ENCODE results near the gene METTL26.

Gene METTL26
- 7.2 to 26.6 (median 13.4) reads per million in 17 experiments for total RNA-seq

DNA sequence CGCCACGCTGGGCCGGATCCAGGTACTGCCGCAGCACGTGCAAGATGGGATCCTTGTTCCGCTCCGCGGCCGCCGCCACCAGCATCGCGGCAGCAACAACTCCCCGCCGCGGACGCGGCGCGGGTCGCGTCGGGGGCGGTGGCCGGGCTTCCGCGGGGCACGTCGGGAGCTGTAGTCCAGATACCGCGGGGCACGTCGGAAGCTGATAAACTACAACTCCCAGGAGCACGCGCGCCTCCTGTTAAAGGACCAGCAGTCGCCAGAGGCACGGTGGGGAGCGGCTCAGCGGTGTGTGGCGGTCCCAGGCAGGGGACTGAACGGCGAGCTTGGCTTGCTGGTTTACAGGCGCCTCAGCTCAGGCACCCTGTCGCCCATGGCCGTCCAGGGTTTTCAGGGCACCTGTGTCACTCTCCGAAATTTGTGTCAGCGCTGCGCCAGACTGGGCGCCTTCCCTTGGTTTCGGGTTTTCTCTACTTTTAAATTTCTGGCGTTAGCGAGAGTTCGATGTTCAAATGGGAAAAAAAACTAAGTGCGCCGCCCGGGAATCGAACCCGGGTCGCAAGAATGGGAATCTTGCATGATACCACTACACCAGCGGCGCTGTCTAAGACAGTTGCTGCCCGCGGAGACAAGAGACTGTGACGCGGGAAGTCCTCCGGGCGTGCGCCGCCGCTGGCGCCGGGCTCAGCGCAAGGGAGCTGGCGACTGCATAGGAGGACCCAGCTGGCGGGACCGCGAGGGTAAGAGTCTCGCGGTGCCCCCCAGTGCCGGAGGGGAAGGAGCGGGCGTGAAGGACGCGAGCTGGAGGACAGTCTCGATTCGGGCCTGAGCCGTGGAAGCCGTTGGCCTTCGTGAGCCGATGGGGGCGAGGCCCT lies at the start of gene METTL26:
Gene METTL26 (minus strand): TSS at position 100 of the 875 bp plus-strand sequence. CDS start 15 bp downstream, at position 85.
- peak; percentile 96 to 98 (median 98) for DNase-seq

DNA sequence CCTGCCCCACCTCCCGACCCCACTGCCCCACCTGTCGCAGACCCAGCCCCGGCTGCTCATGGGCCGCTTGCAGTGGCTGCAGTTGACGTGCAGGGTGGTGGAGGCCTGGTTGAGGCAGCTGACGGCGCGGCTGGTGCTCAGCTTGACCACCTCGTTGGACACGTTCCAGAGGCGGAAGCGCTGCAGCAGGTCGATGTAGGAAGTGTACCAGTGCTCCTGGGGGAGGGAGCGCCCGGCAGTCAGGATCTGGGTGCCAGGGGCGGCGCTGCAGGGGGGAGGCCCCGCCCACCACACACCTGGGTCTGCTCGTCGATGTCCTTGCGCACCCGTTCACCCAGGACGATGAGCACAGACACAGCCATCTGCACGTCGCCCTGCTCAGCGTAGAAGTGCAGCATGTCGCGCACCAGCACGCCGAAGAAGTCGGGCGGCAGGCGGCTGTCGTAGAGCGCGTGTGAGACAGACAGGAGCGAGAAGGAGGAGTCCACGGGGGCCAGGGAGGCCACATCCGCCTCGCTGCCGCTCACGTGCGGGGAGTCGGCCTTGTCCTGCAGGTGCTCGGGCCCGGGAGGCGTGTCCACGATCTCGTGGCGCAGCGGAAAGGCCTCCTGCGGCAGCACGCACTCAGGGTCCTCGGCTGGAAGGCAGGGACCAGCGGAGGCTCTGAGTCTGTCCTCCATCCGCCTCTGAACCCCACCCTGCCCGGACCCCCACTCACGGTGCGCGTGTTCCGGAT lies 49.0 kb upstream of the METTL26 start:
- no peak for DNase-seq

DNA sequence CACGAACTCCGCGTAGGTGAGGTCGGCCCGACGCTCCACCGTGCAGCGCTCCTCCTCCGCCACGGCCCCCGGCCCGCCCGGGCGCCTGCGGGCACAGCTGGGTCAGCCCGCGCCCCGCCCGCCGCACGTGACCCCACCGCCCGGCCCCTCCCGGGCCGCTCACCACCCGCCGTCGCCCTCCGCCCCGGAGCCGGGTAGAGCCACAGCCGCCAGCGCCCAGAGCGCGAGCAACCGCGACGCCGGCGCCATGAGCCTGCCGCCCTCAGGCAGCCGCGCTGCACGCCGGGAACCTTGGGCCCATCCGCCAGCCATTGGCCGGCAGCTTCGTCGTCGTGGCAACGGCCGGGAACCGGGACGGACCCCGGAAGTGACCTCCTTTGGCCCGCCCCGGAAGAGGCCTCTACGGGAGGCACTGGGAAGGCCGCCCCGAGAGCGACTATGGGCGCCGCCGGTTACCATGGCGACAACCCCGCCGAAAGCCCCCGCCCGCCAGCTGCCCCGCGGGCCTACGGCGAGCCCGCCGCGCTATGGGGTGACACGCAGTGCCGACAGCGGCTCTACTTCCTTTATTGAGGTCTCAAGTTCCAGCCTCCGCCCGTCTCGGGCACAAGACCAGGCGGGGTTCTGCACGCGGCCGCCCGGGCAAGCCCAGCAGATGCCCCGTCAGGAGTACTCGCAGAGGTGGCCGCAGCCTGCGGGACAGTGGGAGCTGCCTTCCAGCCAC lies 48.1 kb upstream of the METTL26 start, which contains the start of gene JMJD8:
Gene JMJD8 (minus strand): TSS at position 264 of the 724 bp plus-strand sequence. CDS start 15 bp downstream, at position 249.
- DNase-seq = peak; percentile 97 to 99 (median 98)

DNA sequence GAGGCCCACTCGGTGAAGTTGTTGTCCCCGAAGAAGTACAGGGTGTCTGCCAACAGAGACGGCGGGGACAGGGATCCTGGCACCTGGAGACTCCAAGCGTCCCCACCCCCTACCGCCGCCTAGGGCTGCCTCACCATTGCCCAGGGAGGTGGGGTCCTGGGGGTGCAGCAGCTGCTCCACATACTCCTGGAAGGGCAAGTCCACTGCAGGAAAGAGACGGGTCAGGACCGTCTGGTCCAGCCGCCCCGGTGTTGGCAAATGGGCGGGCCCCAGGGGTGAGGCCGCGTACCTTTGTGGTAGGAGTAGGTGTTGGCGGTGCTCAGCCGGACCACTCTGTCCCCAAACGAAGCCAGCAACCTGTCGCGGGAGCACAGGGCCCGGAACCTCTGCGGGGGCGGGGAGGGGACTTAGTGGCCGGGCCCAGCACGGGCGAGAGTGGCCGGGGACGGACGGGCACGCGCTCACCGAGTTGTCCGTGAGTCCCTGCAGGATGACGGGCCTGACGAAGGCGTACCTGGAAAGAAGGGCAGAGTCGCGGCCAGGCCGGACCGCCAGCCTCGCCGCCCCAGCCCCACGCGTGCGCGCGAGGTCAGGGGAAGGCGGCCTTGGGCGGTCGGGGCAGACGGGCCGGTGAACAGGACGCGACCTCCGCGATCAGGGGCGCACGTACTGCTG lies 47.4 kb upstream of the METTL26 start:
- peak in 1 of 4 experiments; percentile 24 for DNase-seq

DNA sequence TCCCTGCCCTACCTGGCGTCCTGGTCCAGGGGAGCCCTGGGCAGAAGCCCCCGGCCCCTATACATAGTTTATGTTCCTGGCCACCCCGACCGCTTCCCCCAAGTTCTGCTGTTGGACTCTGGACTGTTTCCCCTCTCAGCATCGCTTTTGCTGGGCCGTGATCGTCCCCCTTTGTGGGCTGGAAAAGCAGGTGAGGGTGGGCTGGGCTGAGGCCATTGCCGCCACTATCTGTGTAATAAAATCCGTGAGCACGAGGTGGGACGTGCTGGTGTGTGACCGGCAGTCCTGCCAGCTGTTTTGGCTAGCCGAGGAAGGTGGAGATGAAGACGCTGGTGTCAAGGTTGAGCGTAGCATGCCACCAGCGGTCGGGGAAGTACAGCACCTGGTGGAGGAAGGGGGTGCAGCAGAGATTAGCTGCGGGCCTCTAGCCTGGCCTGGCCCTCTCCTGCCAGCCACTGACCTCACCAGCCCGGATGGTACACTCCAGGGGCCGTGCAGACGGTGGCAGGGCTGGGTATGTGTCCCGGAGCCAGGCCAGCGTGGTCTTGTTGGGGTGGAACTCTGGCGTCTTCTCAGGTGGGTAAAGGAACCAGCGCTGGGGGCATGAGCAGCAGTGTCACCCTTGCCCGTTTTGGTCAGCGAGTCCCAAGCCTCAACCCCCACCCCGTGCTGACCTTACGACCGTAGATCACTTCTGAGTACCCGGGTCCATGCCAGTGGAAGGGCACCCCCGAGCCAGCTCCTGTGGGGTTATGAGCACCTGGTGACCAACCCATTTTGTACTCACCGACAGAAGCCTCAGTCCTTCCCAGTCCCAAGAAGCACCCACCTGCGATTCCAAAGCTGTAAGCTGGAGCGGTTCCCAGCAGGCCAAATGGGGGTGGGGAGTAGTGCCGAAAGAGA lies 46.6 kb upstream of the METTL26 start:
- no peak for DNase-seq

DNA sequence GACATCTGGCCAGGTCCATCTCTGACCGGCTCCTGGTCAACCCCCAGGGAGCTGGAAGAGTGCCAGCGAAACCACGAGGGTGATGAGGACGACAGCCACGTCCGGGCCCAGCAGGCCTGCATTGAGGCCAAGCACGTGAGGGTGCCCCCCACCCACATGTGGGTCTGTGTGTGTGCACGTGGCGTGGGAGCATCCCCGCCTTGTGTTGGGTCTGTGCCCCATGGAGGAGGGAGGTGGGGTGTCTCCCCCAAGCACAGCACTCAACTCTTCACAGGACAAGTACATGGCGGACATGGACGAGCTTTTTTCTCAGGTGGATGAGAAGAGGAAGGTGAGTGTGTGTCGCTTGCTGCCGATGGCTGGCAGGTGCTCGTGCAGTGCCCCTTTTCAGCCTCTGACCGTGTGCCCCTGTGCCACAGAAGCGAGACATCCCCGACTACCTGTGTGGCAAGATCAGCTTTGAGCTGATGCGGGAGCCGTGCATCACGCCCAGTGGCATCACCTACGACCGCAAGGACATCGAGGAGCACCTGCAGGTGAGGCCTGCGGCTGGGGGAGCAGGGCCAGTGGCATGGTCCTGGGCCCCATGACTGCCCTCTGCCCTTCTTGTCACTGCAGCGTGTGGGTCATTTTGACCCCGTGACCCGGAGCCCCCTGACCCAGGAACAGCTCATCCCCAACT lies 45.8 kb upstream of the METTL26 start:
- DNase-seq = no peak

DNA sequence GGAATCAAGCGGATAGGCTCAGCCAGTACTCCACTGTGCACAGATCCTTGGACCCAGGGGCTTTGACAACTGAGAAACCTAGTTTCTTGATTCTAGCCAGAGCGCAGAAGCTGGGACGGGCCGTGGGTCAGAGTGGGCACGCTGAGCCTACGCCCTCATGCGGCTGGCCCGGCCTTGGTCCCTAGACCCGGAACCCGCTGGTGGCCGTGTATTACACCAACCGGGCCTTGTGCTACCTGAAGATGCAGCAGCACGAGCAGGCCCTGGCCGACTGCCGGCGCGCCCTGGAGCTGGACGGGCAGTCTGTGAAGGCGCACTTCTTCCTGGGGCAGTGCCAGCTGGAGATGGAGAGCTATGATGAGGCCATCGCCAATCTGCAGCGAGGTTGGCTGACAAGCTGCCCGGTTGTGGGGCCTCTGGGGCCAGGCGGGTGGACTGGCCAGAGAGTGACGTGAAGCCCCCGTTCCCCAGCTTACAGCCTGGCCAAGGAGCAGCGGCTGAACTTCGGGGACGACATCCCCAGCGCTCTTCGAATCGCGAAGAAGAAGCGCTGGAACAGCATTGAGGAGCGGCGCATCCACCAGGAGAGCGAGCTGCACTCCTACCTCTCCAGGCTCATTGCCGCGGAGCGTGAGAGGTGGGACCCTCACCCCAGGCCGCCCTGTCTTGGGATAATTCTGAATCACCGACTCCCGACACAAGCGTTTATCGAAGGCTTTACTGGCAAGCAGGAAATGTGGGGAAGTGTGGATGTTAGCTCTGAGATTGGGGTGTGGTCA lies 45.1 kb upstream of the METTL26 start:
- peak; percentile 40 to 74 (median 60) for DNase-seq

DNA sequence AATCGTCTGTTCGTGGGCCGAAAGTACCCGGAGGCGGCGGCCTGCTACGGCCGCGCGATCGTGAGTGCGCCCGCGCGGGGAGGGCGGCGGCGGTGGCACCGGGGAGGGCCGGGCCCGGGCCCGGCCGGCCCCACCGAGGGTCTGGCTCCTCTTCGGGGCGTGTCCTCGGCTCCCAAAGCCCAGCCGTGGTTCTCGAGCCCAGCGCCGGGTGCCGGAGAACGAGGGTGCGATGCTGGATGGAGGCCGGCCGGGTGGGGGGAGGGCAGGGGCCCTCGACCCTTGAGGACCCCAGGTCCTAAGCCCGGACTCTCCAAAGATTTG lies 44.5 kb upstream of the METTL26 start:
- no peak for DNase-seq

DNA sequence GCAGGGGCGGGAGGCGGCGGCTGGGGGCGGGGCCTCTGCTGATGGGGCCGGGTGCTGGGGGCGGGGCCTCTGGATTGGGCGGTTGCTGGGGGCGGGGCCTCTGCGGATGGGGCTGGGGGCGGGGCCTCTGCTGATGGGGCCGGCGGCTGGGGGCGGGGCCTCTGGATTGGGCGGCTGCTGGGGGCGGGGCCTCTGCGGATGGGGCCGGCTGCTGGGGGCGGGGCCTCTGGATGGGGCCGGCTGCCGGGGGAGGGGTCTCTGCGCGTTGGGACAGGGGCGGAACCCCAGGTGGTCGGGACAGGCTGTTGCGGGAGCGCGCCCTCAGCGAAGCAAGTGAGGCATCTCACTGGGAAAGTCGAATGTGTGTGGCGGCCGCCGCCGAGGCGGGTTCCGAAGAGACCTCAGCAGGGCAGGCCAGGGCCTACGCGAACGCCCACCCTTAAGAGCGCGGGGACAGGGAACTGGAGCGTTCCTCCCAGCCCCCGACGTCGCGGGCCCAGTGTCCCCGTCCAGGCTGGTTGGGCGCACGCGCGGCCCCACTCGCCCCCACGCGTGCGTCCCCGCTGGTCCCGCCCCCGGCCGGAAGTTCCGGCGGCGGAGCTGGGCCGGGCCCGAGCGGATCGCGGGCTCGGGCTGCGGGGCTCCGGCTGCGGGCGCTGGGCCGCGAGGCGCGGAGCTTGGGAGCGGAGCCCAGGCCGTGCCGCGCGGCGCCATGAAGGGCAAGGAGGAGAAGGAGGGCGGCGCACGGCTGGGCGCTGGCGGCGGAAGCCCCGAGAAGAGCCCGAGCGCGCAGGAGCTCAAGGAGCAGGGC lies 43.9 kb upstream of the METTL26 start, which contains the start of gene STUB1:
Gene STUB1 (plus strand): TSS at position 597 of the 811 bp plus-strand sequence. CDS start 116 bp downstream, at position 713.
- peak; percentile 92 to 98 (median 96) for DNase-seq

DNA sequence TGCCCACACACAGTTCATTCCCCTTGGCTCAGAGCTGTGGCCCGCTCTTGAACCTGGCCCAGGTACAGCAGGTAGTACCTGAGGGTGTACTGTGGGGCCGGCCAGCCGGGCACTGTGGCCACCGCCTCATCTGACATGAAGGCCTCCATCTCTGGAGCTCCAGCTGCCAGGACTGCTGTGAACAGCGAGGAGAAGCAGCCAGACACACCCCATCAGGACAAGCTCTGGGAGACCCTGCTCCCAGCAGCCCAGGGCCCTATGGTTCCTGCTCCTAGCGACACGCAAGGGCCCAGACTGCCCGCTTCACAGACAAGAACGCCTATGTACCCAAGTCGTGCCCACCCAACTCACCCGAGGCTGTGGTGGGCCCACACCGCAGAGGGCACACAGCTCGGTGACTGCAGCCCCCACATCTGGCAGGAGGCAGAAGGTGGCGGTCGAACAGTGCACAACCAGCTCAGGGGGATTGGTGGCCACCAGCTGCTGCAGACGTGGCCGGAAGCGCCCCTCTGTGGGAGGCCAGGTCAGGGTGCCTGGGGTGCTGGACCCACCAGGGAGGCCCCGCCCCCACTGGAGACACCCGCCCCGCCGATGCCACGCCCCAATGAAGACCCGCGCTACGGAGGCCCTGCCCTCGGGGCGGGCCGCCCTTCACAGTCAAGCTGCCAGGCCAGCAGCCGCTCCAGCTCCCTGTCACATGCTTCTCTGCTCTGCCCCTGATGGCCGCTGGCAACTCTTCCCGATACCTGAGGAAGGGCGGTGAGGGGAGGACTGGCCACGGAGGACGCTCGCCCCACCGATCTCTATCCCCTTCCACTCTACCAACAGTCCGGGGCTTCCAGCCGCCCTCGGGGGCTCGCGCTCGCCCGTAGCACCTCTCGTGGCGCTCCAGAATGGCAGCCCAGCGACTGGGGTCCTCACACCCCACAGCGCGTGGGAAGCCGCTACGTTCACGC lies 43.0 kb upstream of the METTL26 start:
- DNase-seq = peak; percentile 52 to 80 (median 70)

DNA sequence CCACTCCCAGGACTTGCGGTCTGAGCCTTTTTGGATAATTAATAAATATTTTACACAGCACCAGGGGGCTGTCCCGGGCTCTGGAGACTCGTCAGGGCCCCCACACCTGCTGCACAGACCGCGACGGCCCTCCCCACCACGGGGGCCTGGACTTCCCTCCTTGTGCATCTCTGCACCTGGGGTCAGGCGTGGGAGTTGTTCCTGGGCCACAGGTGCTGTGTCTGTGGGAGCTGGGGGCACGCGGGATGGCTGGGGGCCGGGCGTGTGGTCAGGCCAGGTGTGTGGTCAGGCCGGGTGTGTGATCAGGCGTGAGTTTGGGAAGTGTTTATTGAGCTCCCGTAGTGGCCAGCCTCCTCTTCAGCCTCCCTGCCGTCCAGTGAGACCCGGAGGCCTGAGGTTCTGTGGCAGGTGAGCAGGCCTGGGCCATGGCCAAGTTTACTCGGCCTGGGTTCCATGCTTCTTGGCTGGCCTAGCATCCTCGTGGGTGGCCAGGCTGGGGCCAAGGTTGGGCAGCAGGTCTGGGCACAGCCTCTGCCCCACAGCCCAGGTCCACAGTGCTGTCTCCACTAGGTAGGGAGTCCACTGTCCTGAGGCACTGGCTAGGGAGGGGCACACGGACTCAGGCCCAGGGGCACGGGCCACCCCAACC lies 42.2 kb upstream of the METTL26 start:
- no peak for DNase-seq

DNA sequence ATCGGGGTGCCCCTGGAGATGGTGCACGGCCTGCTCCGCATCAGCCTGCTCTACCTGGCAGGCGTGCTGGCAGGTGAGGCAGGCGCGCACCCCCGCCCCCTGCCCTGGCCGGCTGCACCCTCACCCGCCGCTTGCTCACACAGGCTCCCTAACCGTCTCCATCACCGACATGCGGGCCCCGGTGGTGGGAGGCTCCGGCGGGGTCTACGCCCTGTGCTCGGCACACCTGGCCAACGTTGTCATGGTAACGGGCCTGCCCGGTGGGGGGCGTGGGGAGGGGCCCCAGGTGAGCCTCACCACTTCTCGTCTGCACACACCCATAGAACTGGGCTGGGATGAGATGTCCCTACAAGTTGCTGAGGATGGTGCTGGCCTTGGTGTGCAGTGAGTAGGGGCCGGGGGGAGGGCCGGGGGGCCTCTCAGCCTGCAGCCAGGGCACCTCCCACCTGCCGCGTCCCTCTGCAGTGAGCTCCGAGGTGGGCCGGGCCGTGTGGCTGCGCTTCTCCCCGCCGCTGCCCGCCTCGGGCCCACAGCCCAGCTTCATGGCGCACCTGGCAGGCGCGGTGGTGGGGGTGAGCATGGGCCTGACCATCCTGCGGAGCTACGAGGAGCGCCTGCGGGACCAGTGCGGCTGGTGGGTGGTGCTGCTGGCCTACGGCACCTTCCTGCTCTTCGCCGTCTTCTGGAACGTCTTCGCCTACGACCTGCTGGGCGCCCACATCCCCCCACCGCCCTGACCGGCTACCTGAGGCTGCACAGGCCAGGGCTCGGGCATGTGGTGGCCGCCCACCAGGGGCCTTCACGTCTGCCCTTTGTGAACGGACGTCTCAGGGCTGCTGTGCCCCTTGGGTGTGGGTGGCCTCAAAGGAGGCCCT lies 41.4 kb upstream of the METTL26 start:
- DNase-seq = no peak

DNA sequence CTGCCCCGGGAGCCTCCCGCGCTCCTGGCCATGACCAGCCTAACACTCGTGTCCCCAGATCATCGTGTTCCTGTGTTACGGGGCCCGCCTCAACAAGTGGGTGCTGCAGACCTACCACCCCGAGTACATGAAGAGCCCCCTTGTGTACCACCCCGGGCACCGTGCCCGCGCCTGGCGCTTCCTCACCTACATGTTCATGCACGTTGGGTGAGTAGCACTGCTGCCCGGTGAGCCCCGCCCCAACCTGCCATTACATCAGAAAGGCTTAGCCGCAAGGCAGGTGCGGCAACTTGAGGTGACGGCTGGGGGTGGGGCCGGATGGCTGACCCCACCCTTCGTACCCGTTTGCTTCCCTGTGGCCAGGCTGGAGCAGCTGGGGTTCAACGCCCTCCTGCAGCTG lies 40.8 kb upstream of the METTL26 start:
- DNase-seq = no peak

DNA sequence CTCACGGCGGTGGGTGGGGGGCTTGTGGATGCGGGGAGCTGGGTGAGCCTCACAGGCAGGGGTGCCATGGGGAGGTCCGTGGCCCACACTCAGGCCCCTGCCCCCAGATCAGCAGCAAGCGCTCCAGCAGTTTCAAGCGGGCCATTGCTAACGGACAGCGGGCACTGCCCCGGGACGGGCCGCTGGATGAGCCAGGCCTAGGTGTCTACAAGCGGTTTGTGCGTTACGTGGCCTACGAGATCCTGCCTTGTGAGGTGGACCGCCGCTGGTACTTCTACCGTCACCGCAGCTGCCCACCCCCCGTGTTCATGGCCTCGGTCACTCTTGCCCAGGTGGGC lies 40.4 kb upstream of the METTL26 start:
- no peak for DNase-seq

DNA sequence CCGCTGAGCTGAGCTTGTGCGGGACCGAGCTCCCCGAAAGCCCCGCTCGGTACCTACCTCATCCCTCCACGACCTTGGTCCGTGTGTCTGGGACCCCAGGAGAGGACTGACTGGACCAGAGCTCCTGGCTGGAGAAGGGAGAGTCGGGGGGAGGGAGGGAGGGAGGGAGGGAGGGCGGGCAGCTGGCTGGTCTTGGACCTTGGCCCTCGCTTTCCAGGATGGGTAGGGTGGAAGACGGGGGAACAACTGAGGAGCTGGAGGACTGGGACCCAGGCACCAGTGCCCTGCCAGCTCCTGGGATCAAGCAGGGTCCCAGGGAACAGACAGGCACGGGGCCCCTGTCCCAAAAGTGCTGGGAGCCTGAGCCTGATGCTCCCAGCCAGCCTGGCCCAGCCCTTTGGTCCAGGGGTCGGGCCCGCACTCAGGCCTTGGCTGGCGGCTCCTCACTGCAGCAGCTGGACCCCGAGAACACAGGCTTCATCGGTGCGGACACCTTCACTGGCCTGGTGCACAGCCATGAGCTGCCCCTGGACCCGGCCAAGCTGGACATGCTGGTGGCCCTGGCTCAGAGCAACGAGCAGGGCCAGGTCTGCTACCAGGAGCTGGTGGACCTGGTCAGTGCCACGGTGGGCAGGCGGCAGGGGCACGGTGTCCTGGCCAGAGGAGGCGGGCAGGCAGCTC lies 39.9 kb upstream of the METTL26 start:
- no peak for DNase-seq

All from suppressor macrophage (primary cell).